ENCODE measurements around the gene CTNNBL1.
"Not testable (repeated sequence)": the region's sequence is repeated elsewhere in the genome, so short reads cannot be mapped to it uniquely, and the experiment has no call there.

The CTNNBL1 gene

DNA sequence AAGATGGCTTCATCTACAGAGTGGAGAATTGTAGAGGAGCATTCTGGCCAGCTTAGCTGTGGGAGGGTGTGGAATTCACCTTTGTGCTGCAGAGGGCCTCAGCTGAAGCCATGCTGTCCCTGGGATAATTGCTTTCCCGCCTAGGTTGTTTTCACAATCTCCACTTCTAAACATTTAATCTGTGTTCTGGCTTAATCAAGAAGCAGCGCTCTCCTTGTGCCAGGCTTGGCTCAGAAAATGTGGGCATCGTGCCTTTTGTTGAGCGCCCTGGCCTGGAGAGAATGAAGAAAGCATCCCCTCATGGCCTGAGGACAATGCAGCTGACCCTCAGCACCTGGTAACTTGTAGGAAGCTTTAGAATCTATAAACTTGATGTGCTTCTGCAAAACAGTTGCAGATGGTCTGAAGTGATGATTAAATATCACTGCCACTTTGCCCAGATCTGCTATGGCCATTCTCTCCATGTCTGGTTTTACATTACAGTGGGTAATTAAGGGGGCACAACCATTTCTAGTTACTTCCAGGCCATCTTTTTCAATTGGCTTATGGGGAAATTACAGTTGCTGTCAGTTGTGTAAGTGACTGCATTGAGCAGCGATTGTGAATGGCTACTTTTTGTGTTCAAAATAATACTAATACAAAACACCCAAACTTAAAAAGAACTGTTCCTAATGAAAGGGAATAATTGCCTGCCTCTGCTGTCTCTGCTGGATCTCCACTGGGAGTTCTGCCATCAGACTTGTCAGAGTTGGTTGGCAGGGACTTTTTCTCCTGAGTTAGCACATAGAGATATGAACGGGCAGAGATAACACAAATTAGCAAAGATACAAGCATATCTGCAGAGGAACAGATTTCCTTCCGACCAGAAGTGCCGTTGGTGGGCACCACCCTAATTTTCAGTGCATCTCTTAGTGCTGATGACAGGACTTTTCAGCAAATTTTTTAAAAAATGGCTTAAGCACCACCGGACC, 18.4 kb downstream of the CTNNBL1 start:
- DNase-seq, result no peak

DNA sequence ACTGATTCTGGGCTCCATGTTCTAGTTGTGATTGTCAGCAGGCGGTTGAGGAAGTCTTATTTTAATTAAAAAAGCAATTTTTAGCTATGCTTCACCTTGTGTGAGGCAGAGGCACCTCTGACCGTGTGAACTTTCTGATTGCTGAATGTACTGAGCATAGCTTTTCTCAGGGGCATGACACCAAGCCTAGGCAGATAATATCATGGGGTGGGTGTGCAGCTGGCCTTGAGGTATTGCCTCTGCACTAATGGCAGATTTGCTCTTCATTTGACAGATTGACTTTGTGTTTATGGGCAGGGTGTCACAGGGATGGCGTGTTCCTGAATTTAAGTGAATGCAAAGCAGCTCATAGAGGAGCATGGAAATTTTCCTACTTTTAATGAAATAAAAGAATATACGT, 19.6 kb downstream of the CTNNBL1 start:
- no peak for DNase-seq

GRCh38 chr20:37714978-37715672, 21.3 kb downstream of the CTNNBL1 start:
- no peak for DNase-seq

GRCh38 chr20:37721751-37722150, 27.9 kb downstream of the CTNNBL1 start:
- DNase-seq, result no peak

- not testable (repeated sequence) for DNase-seq
These were observed 28.5 kb downstream of the CTNNBL1 start for GRCh38 chr20:37722312-37722711.

DNA sequence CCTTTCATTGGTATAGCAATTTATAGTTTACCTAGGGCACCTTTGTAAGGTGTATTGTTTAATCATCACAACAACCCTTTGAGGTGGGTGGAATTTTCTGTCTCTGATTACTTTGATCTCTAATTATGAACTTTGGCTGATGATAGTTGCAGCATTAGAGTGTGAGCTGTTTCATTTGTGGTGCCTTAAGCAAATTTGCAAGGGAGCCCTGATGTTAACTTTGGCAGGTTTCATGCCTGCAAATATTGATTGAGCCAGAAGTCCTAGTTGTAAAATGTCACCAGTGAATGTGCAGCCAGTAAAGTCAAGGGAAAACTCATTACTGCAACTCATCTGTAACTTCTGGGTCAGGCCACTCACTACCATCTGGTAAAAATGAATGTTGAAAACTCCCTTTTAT, 29.8 kb downstream of the CTNNBL1 start:
- no peak for DNase-seq

- DNase-seq, result no peak
These were observed 31.3 kb downstream of the CTNNBL1 start for GRCh38 chr20:37725165-37725564.

DNA sequence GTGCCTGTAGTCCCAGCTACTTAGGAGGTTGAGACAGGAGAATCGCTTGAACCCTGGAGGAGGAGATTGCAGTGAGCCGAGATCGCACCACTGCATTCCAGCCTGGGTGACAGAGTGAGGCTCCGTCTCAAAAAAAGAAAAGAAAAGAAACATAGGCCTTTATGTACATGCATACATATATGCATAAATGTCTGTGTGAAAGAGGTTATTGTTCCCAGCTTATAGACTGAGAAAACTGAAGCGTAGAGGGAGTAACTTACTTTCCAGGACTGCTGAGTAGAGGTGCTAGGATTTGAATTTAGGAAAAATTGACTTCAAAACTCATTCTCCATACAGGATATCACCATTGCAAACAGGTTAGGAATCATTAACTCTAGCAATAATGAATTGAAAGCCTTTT, 32.0 kb downstream of the CTNNBL1 start:
- DNase-seq, result no peak

DNA sequence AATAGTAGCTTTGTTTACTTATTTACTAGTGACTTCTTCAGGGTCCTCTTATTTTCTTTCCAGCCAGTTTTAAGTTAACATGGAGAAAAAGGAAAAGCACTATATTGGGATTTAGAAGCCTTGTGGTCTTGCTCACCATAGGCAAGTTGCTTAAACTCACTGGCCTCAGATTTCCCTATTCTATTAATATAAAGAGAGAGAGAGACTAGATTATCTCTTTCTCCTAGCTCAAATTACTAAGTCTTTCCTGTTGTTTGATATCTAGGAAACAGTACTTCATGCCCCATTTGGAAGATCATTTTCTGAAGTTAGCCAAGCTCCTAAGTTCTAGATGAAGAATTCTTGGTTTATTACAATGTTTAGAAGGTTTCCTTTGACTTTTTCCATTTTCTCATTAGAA, 32.5 kb downstream of the CTNNBL1 start:
- DNase-seq, result no peak

GRCh38 chr20:37726971-37727956, 33.4 kb downstream of the CTNNBL1 start:
- DNase-seq, result no peak

GRCh38 chr20:37727957-37728634, 34.3 kb downstream of the CTNNBL1 start:
- no peak for DNase-seq

GRCh38 chr20:37728635-37728983, 34.8 kb downstream of the CTNNBL1 start:
- DNase-seq, result no peak

DNA sequence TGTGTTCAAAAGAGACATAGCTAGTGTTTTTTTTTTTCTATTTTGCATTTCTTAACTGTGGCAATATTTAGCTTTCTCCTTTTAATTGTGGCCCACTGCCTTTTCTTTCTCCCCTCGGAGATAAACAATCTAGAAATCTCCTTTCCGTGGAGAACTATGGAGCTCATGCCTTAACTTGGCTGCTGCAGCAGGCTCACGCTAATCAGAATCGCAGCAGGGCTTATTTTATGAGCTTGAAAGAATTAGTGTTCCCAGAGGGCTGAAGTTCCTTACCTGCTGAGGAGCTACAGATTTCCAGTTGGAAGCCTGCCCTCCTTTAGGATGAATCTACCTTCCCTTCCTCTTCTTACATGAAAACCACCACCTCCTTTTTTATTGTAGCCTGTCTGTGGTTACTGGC, 35.6 kb downstream of the CTNNBL1 start:
- DNase-seq, result no peak

GRCh38 chr20:37729909-37730308, 36.1 kb downstream of the CTNNBL1 start:
- no peak for DNase-seq

DNA sequence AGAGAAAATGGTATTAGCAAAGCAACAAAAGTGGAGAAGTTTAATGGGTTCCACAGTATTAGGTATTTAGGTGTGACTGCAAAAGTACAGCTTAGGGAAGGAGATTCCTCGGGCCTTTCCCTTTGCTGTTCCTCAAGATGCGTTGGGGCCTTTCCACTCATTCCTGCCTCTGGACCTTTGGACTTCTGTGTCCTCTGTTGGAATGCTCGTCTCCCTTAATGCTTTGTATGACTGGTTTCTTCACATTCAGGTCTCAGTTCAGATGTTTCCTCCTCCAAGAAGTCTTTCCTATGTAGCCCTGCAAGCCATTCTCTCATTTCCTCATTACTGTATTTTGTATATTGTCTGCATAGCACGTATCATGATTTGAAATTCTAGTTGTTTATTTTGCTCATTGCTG, 39.6 kb downstream of the CTNNBL1 start:
- DNase-seq, result no peak

DNA sequence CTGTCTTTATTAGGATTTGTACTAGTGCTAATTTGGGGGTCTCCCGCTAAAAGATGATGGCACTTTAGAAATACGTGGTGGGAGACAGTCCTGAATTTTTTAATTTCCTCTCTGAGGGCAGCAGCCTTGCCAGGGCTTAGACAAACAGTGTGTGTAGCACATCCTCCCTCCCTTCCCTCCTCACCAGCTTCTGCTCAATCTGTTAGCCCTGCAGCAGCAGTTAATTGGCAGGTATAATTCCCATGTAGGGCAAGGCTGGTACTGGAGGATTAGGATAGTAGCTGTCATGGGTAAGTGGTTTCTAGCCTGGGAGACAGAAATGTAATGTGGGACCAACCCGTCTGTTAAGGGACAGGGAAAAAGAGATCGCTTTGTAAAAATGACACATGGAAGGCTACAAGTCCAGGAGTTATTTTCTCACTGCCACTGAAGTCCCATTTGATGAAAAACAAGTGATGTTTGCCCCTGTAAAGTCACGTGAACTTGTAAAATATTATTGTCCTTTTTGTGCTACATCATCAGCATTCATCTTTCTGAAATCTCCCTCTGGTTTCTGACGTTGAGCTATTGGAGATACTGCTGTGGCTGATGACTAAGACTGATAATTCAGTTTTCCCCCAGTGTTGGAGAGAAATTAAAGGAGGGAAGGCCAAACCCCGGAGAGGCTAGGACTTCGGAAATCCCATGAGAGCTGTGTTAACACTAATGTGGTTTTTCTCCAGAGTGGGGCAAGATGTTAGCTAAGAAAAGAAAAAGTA, 40.6 kb downstream of the CTNNBL1 start:
- no peak for DNase-seq

DNA sequence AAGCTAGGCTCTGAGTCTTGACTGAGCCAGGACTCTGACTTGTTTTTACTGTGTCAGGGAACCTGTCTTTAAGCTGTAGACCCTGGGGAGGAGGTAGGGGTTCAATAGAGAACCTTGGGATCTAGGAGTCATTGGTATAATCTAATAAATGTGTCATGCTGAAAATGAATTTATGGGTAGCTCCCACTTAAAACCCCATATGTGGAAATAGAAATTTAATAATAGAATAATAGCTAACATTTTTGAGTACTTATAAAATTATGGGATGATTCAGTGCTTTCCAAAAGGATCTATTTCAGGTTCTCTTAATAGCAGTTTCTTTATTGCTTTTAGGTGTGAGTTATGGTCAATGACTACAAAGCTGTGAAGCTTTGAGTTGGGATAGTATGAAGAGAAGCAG, 41.7 kb downstream of the CTNNBL1 start:
- DNase-seq, result no peak

GRCh38 chr20:37736132-37736531, 42.3 kb downstream of the CTNNBL1 start:
- DNase-seq, result no peak

- no peak for DNase-seq
These were observed 44.1 kb downstream of the CTNNBL1 start for GRCh38 chr20:37737826-37738420.

DNA sequence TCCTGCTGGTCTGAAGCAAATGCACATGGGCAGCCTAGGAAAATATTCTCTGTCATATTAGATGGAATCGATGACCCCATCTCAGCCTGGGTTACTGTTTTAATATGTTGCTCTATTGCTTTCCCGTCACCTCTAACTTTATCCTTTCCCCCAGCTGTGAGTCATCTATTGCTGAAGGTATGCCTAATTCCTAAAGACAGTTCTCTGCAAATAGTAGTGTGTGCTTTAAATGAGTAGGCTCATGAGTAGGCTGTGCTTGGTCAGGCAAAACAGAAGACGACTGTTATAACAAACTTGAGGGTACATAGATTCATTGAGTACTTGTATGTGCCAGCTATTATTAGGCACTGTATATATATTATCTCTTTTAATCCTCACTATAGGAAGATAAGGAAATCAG, 47.2 kb downstream of the CTNNBL1 start:
- no peak for DNase-seq

DNA sequence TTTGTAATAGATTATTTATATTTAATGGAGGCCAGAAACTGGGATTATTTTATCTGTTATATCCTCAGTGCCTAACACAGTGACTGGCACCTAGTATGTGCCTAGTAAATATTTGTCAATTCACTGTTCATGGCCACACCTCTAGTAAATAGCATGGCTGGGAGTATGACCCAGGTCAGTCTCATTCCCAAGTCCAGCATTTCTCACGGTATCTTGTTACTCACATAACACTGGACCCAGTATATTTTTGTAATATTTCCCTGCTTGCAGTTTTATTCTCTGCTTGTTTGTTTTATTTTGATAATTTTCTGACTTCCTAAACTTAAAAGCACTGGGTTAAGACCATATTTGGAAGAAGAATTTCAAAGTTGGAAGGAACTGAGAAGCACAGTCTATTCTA, 47.7 kb downstream of the CTNNBL1 start:
- no peak for DNase-seq

Data from DMS79 (cell line).